CD4-positive, alpha-beta T cell treated with Interleukin-6 for 4 hours (primary cell): ENCODE data around the gene FHOD3.

Experiments used
- DNase-seq: peaks from one replicate; pipeline ENCODE4 v3.0.0-alpha.2; 2020; ENCODE audit warnings: mixed read lengths

FHOD3 gene

GRCh38 chr18:36296650-36297416 is 680 bp upstream of the FHOD3 start:
- no peak for DNase-seq

DNA sequence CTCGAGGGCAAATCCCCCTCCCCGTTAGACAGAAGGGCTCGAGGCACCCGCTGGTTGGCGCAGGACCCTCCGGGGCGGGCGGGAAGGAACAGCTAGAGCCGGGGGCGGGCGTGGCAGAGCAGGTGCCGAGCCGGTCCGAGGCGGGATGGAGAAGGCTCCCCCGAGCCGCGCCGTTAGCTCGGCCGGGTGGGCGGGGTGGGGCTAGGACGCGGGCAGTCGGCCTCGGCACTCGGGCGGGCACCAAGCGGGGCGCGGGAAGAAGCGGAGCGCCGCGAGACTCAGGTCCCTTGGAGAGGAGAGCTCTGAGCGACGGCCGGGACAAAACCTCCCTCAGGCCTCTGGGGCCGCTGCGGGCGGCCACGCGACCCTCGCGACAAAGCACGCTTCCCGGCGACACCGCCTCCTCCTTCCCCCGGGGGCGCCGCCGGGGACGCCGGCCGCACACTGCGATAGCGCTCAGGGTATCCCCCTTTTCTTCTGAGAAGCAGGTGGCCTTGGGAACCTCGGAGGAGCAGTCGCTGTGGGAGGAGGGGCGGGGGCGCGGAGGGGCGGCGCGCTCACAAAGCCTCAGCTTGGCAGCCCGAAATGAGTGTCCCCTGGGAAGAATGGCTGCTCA is 721 bp downstream of the FHOD3 start:
- no peak for DNase-seq

GRCh38 chr18:36299015-36299414 is 1.5 kb downstream of the FHOD3 start:
- no peak for DNase-seq

DNA sequence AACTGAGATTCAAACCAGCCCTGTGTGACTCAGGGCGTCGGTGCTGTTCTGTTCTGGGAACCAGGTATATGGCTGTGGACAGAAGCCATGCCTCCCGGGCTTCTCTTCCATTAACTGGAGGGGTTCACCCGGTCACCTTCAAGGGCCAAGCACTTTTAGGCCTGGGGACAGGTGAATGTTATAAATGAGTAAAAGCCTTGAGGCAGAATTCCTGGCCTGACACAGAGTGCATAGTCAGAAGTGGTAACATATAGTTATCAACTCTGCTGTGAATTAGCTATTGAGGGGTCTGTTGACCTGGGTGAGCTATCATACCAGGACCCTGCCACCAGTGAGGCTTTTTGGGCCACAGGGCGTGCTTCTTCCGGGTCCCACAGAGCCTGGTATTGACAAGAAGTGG is 2.7 kb downstream of the FHOD3 start:
- DNase-seq = no peak

DNA sequence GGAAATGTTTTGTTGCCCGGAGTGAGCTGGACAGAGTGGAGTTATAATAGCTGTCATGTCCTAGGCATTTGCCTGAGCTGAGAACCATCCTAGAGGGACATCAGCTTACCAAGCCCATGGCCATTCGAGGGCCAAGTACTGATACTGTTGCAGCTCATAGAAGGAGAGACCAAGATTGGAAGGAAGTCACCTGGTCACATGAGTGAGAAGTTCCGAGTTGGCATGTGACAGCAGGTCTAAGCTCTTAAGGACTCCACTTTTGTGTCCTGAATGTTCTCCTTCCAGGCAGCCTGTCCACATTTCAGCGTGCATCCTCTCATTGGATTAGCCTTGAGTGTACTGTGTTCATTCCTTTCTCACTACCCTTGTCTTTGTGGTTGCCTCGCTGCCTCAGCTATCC is 4.4 kb downstream of the FHOD3 start:
- no peak for DNase-seq

- DNase-seq = no peak
Measured at GRCh38 chr18:36302676-36303075, 5.2 kb downstream of the FHOD3 start.

DNA sequence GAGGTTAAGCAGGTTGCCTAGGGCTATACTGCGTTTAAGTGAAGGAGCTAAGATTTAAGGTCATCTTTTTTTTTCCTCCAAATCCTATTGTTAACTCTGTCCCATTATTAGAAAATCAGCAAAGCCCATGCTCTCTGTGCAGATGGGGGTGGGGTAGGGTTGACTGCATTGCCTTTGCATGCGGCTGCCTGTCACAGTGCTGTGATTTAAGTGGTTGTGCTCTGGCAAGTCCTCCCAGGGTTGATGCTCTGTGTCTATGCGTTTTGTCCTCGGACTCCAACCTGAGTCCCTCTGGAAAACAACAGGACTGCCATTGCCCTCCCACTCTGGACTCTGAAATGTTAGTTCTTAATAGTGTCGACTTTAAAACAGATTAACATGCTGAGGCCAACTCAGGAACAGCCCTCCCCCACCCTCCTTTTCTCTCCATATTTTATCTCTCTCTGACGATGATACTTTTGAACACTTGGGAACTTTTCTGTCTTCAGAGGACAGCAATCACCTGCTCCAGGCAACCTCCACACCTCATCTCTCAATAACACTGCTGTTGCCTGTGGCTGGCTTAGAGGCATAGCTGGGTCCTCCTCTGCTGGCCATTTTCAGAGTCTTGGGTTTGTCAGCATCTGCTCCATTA is 5.8 kb downstream of the FHOD3 start:
- no peak for DNase-seq

- no peak for DNase-seq
Measured at GRCh38 chr18:36304723-36305122, 7.2 kb downstream of the FHOD3 start.

DNA sequence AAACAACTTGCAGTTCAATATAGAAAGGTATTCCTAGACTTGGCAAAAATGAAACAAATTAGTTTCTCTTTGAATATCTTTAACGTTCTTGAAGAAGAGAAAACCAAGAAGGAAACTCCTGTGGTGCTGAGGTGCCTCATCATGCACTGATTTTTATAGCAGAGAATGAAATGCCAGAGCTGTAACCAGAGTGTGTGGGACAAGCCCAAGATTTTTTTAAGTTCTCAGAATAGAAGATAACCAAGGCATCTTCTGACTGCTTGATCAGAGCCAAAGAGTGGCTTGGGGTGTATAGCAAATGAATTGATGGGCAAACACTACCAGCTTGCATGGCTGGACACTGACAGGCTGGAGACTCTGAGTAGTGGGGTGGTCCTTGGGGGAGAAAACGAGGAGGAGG is 7.9 kb downstream of the FHOD3 start:
- no peak for DNase-seq

- no peak for DNase-seq
Measured at GRCh38 chr18:36307513-36307912, 10.0 kb downstream of the FHOD3 start.

- no peak for DNase-seq
Measured at GRCh38 chr18:36308711-36309435, 11.4 kb downstream of the FHOD3 start.

- no peak for DNase-seq
Measured at GRCh38 chr18:36309436-36310391, 12.2 kb downstream of the FHOD3 start.

DNA sequence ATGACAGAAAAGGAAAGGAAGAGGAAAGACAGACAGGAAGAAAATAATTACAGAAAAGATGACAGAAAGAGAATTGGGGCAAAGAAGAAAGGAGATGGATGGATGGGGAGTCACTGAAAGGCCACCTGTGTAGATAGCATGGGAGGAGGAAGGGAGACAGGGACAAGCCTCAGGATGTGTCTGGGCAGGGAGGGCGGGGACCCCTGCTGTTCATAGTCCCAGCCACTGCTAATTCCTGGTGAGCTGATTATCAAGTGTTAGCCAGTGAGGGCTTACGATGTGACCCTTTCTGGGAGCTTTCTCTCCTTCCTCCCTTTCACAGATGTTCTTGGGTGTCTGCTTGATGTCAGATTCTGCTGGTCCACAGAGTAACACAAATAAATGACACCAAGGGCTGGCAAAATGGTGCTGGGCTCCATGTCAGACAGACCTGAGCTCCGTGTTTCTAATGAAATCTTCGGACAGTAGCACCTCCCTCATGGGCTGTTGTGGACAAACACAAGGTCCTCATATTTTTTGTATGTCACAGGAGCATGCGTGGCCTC is 13.6 kb downstream of the FHOD3 start:
- no peak for DNase-seq

DNA sequence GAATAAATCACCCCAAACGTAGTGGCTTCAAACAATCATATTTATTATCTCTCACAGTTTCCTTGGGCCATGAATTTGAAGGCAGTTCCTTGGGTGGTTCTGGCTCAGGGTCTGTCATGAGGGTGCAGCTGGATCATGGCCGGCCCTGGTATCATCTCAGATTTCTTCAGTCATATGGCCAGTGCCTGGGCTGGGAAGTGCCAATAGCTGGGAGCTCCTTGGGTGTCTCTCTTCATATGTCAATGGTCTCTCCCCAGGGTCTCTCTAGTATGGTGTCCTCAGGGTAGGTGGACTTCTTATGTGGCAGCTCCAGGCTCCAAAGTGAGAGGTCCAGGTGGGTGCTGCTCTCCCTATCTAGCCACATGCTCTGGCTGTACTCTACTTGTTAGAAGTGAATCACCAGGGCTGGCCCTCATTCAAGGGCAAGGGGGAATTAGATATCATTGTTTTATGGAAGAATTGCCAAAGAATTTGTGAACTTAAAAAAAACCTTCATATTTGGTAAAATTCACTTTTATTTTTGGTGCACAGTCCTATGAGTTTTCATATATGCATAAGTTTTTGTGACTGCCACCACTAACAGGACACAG is 15.4 kb downstream of the FHOD3 start:
- no peak for DNase-seq

- no peak for DNase-seq
Measured at GRCh38 chr18:36314098-36314497, 16.6 kb downstream of the FHOD3 start.

DNA sequence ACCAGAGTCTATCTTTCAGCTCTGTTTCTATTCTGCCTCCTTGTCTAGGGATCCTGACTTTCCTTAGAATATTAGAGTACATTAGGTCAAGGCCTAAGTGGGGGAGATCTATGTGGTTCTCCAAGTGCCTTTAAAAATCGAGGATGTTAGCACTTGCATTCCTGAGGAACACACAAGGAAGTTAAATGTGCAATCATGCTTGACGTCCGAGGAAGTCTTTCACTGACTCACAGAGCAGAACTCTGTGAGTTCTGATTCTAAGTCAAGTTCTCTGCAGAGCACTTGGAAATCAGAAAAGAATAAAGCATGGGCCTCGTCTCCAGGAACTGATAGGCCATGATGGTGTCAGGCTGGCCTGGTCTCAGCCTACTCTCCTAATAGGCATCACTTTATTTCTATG is 17.2 kb downstream of the FHOD3 start:
- no peak for DNase-seq

GRCh38 chr18:36315736-36316135 is 18.2 kb downstream of the FHOD3 start:
- no peak for DNase-seq

DNA sequence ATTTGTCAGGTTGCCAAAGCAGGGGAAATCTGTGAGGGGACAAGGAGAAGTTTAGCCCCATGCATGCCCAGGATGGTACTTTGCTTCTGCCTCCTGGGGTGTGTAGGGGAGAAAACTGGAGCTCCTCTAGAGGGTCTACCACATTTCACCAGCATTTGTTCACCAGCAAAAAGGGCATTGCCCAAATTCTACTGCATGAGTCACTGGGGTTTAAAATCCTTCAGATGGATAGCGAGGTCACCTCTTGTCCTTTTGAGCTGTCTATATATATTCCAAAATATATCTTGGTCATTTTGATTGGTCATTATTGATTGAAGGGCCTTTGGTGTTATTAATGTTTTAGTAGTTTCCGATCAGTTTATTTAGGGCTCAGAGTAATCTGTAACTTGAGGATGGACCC is 18.7 kb downstream of the FHOD3 start:
- DNase-seq = no peak

DNA sequence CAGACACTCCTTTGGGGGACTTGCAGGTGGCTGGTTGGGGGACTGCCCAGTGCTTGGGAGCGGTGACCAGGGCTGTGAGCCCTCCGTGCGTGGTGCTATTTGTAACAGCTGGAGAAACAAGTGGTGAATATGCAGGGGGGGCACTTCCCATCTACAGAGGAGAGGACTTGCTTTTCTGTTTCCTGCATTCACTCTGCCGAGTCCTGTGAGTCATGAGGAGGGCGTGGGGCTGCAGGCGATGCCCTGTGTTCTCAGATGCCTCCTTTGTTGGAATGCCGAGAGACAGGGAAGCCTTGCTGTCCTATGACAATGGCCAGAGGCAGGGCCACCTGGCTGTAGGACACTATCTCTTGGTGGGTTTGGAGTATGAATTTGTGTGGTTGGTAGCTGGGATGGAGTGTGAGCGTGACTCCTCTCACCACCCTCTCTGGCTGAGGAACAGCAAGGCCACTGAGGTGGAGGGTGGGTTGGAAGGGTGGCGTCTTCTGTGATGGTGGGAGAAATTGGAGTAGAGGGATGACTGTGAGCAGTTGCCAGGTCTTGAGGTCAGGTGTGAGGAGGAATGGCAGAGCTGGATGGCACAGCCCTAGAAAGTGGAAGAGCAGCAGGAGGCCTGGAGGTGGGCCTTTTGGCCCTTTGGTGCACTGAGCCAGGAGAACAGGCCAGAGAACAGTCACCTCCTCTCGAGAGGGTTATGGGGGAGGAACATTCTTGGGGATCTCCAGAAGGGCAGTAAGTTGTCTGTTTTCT is 24.3 kb downstream of the FHOD3 start:
- no peak for DNase-seq

- DNase-seq = no peak
Measured at GRCh38 chr18:36322408-36322728, 24.9 kb downstream of the FHOD3 start.

DNA sequence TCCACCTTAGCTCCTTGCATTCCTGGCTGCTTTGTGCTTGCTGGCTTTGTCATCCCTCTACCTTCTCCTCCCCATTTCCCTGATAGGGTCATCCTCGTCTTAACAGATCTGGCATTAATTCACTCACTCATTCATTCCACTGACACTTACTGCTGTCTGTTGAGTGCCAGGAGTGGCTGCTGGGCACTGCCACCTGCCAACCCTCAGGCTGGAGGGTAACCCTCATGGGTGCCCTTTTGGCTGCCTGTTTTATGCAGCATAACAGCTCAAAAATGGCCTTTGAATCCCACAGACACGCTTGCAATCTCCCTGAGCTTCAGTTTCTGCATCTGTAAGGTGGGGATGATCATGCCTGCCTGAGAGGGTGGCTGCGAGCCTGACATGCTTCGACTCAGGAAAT is 25.2 kb downstream of the FHOD3 start:
- no peak for DNase-seq
